KMS-11 (cell line): Measurements from ENCODE around the gene R3HDM2.

Experiments
- H2AFZ ChIP-seq: fragments of 200-600 bp; sonication (generic); 2 replicates; pipeline ENCODE4 v1.6.1; 2016; ENCODE audit warnings: antibody characterized with exemption, mixed run types, low read depth
- H3K27ac ChIP-seq: fragments of 200-600 bp; sonication (generic); 2 replicates; pipeline ENCODE4 v1.6.1; 2016; ENCODE audit warnings: mild to moderate bottlenecking, mixed run types
- H3K27me3 ChIP-seq: fragments of 200-600 bp; sonication (generic); 2 replicates; pipeline ENCODE4 v1.6.1; 2017; ENCODE audit warnings: mild to moderate bottlenecking, low read depth, mixed run types, moderate library complexity; ENCODE audit not compliant: insufficient read depth
- H3K36me3 ChIP-seq: fragments of 200-600 bp; sonication (generic); 2 replicates; pipeline ENCODE4 v1.6.1; 2017; ENCODE audit warnings: mild to moderate bottlenecking, mixed run types; ENCODE audit not compliant: insufficient read depth
- H3K4me1 ChIP-seq: fragments of 200-600 bp; sonication (generic); 2 replicates; pipeline ENCODE4 v1.6.1; 2016; ENCODE audit warnings: mild to moderate bottlenecking, low read depth, mixed run types; ENCODE audit not compliant: poor library complexity, severe bottlenecking
- H3K4me2 ChIP-seq: fragments of 200-600 bp; sonication (generic); 2 replicates; pipeline ENCODE4 v1.7.0; 2016; ENCODE audit warnings: mild to moderate bottlenecking, mixed run types
- H3K4me3 ChIP-seq: fragments of 200-600 bp; sonication (generic); IDR thresholded peaks from 2 replicates; pipeline ENCODE4 v1.6.1; 2017; ENCODE audit warnings: low read depth, low read length, mixed read lengths; ENCODE audit not compliant: insufficient read depth
- H3K79me2 ChIP-seq: fragments of 200-600 bp; sonication (generic); 2 replicates; pipeline ENCODE4 v1.6.1; 2016; ENCODE audit warnings: low read depth, mixed run types; ENCODE audit not compliant: insufficient read depth
- H3K9ac ChIP-seq: fragments of 200-600 bp; sonication (generic); 2 replicates; pipeline ENCODE4 v1.6.1; 2016; ENCODE audit warnings: mild to moderate bottlenecking, mixed run types
- H4K20me1 ChIP-seq: fragments of 200-600 bp; sonication (generic); 2 replicates; pipeline ENCODE4 v1.6.1; 2016; ENCODE audit warnings: mild to moderate bottlenecking, mixed run types; ENCODE audit not compliant: insufficient read depth
- CTCF ChIP-seq: fragments of 200-600 bp; sonication (generic); conservative IDR thresholded peaks from 2 replicates; pipeline ENCODE4 v1.6.1; 2017; ENCODE audit warnings: low read depth, mild to moderate bottlenecking, antibody characterized with exemption, low read length, moderate library complexity, mixed read lengths

R3HDM2 gene

GRCh38 chr12:57430931-57431566 lies at the start of gene R3HDM2:
Gene R3HDM2, minus strand, starts transcription at chr12:57431043. Its CDS starts 120,615 bp downstream, at chr12:57310428.
- Histone ChIP-seq H2AFZ (peak within 1 kb of the TSS; percentile 88), H3K36me3 (no peaks in the 10 kb centered on the region), H3K4me3 (no peak within 1 kb of the TSS), H3K9ac (peak within 1 kb of the TSS; percentile 71), H4K20me1 (no peaks in the 10 kb centered on the region), H3K27ac (peak within 1 kb of the TSS; percentile 64), H3K4me1 (peaks cover 14% of the 10 kb centered on the region), H3K4me2 (peak within 1 kb of the TSS; percentile 90), H3K27me3 (no peaks in the 10 kb centered on the region), H3K79me2 (peaks cover 6% of the 10 kb centered on the region; the same call in 1 of the 2 replicates)
- 0 out of 2 replicates have a peak, but pooled peaks have one; percentile 1 for TF ChIP-seq CTCF

GRCh38 chr12:57479376-57480115 lies 48.7 kb upstream of the R3HDM2 start, which contains the start of gene ARHGAP9:
Gene ARHGAP9, minus strand, starts transcription at chr12:57479866. Its CDS starts 460 bp downstream, at chr12:57479406.
- H2AFZ ChIP-seq = no peak within 1 kb of the TSS
- no peaks in the 10 kb centered on the region for H4K20me1 ChIP-seq
- TF ChIP-seq CTCF = no peak
- peaks cover 26% of the 10 kb centered on the region for H3K27me3 ChIP-seq
- H3K79me2 ChIP-seq = no peaks in the 10 kb centered on the region
- no peak within 1 kb of the TSS for H3K9ac ChIP-seq
- no peak within 1 kb of the TSS for H3K4me3 ChIP-seq
- H3K4me2 ChIP-seq = no peak within 1 kb of the TSS
- H3K4me1 ChIP-seq = peaks cover 9% of the 10 kb centered on the region
- H3K27ac ChIP-seq = no peak within 1 kb of the TSS
- H3K36me3 ChIP-seq = no peaks in the 10 kb centered on the region

- H4K20me1 ChIP-seq = no peaks in the 10 kb centered on the region
- H3K4me3 ChIP-seq = no peak overlapping the region
- TF ChIP-seq CTCF = no peak
- H3K9ac ChIP-seq = no peak overlapping the region
- H3K4me1 ChIP-seq = peaks cover 9% of the 10 kb centered on the region
- H3K27ac ChIP-seq = no peak overlapping the region
- H3K79me2 ChIP-seq = no peaks in the 10 kb centered on the region
- H3K36me3 ChIP-seq = no peaks in the 10 kb centered on the region
- H2AFZ ChIP-seq = no peak overlapping the region
- H3K27me3 ChIP-seq = peaks cover 31% of the 10 kb centered on the region
- no peak overlapping the region for H3K4me2 ChIP-seq
These were observed 48.2 kb upstream of the R3HDM2 start for GRCh38 chr12:57479043-57479375.

- H3K27ac ChIP-seq = no peak overlapping the region
- H3K4me3 ChIP-seq = no peak overlapping the region
- no peaks in the 10 kb centered on the region for H4K20me1 ChIP-seq
- no peak overlapping the region for H3K9ac ChIP-seq
- peaks cover 9% of the 10 kb centered on the region for H3K4me1 ChIP-seq
- no peaks in the 10 kb centered on the region for H3K36me3 ChIP-seq
- no peak for TF ChIP-seq CTCF
- peaks cover 42% of the 10 kb centered on the region for H3K27me3 ChIP-seq
- H3K79me2 ChIP-seq = no peaks in the 10 kb centered on the region
- H3K4me2 ChIP-seq = no peak overlapping the region
- H2AFZ ChIP-seq = 0 out of 2 replicates have a peak overlapping the region, but pooled peaks have one; percentile 16
These were observed 47.2 kb upstream of the R3HDM2 start for GRCh38 chr12:57477710-57478681.
